ENCODE data around the gene SARNP.

- TF ChIP-seq, protein P1, sequence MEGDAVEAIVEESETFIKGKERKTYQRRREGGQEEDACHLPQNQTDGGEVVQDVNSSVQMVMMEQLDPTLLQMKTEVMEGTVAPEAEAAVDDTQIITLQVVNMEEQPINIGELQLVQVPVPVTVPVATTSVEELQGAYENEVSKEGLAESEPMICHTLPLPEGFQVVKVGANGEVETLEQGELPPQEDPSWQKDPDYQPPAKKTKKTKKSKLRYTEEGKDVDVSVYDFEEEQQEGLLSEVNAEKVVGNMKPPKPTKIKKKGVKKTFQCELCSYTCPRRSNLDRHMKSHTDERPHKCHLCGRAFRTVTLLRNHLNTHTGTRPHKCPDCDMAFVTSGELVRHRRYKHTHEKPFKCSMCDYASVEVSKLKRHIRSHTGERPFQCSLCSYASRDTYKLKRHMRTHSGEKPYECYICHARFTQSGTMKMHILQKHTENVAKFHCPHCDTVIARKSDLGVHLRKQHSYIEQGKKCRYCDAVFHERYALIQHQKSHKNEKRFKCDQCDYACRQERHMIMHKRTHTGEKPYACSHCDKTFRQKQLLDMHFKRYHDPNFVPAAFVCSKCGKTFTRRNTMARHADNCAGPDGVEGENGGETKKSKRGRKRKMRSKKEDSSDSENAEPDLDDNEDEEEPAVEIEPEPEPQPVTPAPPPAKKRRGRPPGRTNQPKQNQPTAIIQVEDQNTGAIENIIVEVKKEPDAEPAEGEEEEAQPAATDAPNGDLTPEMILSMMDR (IDR thresholded peaks at IDR 0.05; ENCODE audit: poor library complexity): no peak
- TF ChIP-seq EZH2 (IDR thresholded peaks at IDR 0.05; ENCODE audit: borderline replicate concordance): no peak
- no peak for TF ChIP-seq EZH2phosphoT487 (IDR thresholded peaks at IDR 0.05; ENCODE audit: low read depth, severe bottlenecking, unreplicated experiment)
These were observed 43.9 kb upstream of the SARNP start for GRCh38 chr12:55861396-55861795.

All from hepatocyte (in vitro differentiated cells).